Neural cell (in vitro differentiated cells): ENCODE results near the gene DSCAM. TPM values are rescaled to one million over a fixed set of nuclear protein-coding genes. Genes with fewer than 3 reads are reported as not detected.

ENCODE experiments used
- H2AFZ ChIP-seq: fragments of 200-600, 300-800 bp; sonication (generic), shearing (Covaris generic); 2 replicates; pipeline ENCODE4 v1.6.0; 2014; ENCODE audit warnings: low read depth, mild to moderate bottlenecking, antibody characterized with exemption, low read length, moderate library complexity
- H3F3A ChIP-seq: fragments of 200-600 bp; shearing (Covaris generic); 2 replicates; pipeline ENCODE4 v1.6.1; 2016; ENCODE audit warnings: mild to moderate bottlenecking, moderate library complexity, mixed read lengths, antibody characterized with exemption, low read length; ENCODE audit not compliant: insufficient read depth, poor library complexity, severe bottlenecking
- H3K27ac ChIP-seq: fragments of 200-600, 300-800 bp; sonication (generic), shearing (Covaris generic); 2 replicates; pipeline ENCODE4 v1.5.1; 2014; ENCODE audit warnings: mild to moderate bottlenecking, low read length, moderate library complexity
- H3K27me3 ChIP-seq: fragments of 300-800, 200-600 bp; sonication (generic), shearing (Covaris generic); 2 replicates; pipeline ENCODE4 v1.6.0; 2014; ENCODE audit warnings: mild to moderate bottlenecking, low read depth, low read length, moderate library complexity; ENCODE audit not compliant: insufficient read depth
- H3K36me3 ChIP-seq: fragments of 300-800, 200-600 bp; sonication (generic), shearing (Covaris generic); 2 replicates; pipeline ENCODE4 v1.5.1; 2014; ENCODE audit warnings: mild to moderate bottlenecking, antibody characterized with exemption, low read length, moderate library complexity; ENCODE audit not compliant: insufficient read depth
- H3K4me2 ChIP-seq: fragments of 300-800, 200-600 bp; sonication (generic), shearing (Covaris generic); 2 replicates; pipeline ENCODE4 v1.6.0; 2014; ENCODE audit warnings: mild to moderate bottlenecking, low read length
- H3K4me3 ChIP-seq: fragments of 300-800, 200-600 bp; sonication (generic), shearing (Covaris generic); 2 replicates; pipeline ENCODE4 v1.5.1; 2014; ENCODE audit warnings: mild to moderate bottlenecking, low read length, moderate library complexity
- H3K79me2 ChIP-seq: fragments of 200-600 bp; shearing (Covaris generic); replicated peaks from 2 replicates; pipeline ENCODE4 v1.6.0; 2014; ENCODE audit warnings: mild to moderate bottlenecking, low read length, moderate library complexity; ENCODE audit not compliant: insufficient read depth
- H3K9ac ChIP-seq: fragments of 300-800, 200-600 bp; sonication (generic), shearing (Covaris generic); 2 replicates; pipeline ENCODE4 v1.6.1; 2016; ENCODE audit warnings: mild to moderate bottlenecking, low read length, mixed read lengths
- H3K9me2 ChIP-seq: fragments of 200-600 bp; shearing (Covaris generic); 2 replicates; pipeline ENCODE4 v1.6.1; 2016; ENCODE audit warnings: mild to moderate bottlenecking, low read length, mixed read lengths; ENCODE audit not compliant: insufficient read depth
- H3K9me3 ChIP-seq: fragments of 200-600, 300-800 bp; sonication (generic), shearing (Covaris generic); 2 replicates; pipeline ENCODE4 v1.6.1; 2016; ENCODE audit warnings: mild to moderate bottlenecking, mixed run types, low read length, moderate library complexity, mixed read lengths
- H4K20me1 ChIP-seq: fragments of 200-600 bp; shearing (Covaris generic); 2 replicates; pipeline ENCODE4 v1.6.1; 2016; ENCODE audit warnings: mild to moderate bottlenecking, mixed run types; ENCODE audit not compliant: insufficient read depth
- EP300 ChIP-seq: fragments of 450-650 bp; conservative IDR thresholded peaks from 2 replicates; pipeline ENCODE4 v1.6.1; 2014; ENCODE audit warnings: antibody characterized with exemption, mild to moderate bottlenecking, moderate library complexity; ENCODE audit not compliant: poor library complexity, severe bottlenecking
- EZH2 ChIP-seq: fragments of 200-600, 300-800 bp; shearing (Covaris generic), sonication (generic); IDR thresholded peaks from 2 replicates; pipeline ENCODE4 v1.6.1; 2014; ENCODE audit warnings: antibody characterized with exemption, low read length, borderline replicate concordance, mild to moderate bottlenecking; ENCODE audit not compliant: insufficient read depth, poor library complexity, severe bottlenecking
- MXI1 ChIP-seq: fragments of 450-650 bp; conservative IDR thresholded peaks from 2 replicates; pipeline ENCODE4 v1.6.1; 2014; ENCODE audit warnings: antibody characterized with exemption, mild to moderate bottlenecking; ENCODE audit not compliant: poor library complexity, severe bottlenecking
- POLR2AphosphoS5 ChIP-seq: IDR thresholded peaks from 2 replicates; pipeline ENCODE4 v1.6.1; 2012
- RAD21 ChIP-seq: fragments of 450-650 bp; conservative IDR thresholded peaks from 2 replicates; pipeline ENCODE4 v1.6.1; 2014; ENCODE audit warnings: antibody characterized with exemption, mild to moderate bottlenecking, moderate library complexity
- REST ChIP-seq: IDR thresholded peaks from 2 replicates; pipeline ENCODE4 v1.6.1; 2012; ENCODE audit warnings: borderline replicate concordance
- SMC3 ChIP-seq: fragments of 450-650 bp; conservative IDR thresholded peaks from 2 replicates; pipeline ENCODE4 v1.6.1; 2014; ENCODE audit warnings: antibody characterized with exemption, mild to moderate bottlenecking, moderate library complexity; ENCODE audit not compliant: poor library complexity
- TAF1 ChIP-seq: IDR thresholded peaks from 2 replicates; pipeline ENCODE4 v1.6.1; 2012; ENCODE audit warnings: low read depth
- polyA plus RNA-seq: library from polyadenylated mRNA; depleted of rRNA; stranded (reverse); fragments of >200 nt; gene quantifications from 2 replicates; pipeline ENCODE4 v1.2.3, GENCODE V29; 2014
- TF ChIP-seq, protein P1 (sequence below): fragments of 450-650 bp; IDR thresholded peaks from 2 replicates; pipeline ENCODE4 v1.5.1; 2014; ENCODE audit warnings: antibody characterized with exemption, mild to moderate bottlenecking, moderate library complexity; ENCODE audit not compliant: poor library complexity, severe bottlenecking

Gene DSCAM
- polyA plus RNA-seq, 1 donor from 2014 or later, result 5.3 TPM

DNA sequence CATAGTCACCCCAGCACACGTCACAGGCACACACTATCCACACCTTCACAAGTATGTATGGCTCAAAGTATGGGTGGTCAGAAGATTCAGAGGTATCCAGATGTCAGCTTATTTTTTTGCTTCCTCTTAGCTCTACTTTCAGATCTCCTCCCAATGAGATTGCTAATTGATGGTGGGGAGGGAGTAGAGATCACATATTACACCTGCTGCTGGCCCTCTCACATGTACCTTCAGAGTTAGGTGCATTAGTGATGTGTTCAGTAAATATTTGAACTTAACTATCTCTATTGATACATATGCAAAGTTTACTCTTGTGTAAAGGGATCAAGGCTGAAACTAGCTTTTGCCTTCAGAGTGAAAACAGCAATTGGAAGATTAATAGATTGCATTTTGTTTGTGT, 717.1 kb downstream of the DSCAM start:
- no peak for TF ChIP-seq POLR2AphosphoS5
- no peak for TF ChIP-seq TAF1
- TF ChIP-seq SMC3, result no peak
- no peak for TF ChIP-seq RAD21
- TF ChIP-seq, protein P1, sequence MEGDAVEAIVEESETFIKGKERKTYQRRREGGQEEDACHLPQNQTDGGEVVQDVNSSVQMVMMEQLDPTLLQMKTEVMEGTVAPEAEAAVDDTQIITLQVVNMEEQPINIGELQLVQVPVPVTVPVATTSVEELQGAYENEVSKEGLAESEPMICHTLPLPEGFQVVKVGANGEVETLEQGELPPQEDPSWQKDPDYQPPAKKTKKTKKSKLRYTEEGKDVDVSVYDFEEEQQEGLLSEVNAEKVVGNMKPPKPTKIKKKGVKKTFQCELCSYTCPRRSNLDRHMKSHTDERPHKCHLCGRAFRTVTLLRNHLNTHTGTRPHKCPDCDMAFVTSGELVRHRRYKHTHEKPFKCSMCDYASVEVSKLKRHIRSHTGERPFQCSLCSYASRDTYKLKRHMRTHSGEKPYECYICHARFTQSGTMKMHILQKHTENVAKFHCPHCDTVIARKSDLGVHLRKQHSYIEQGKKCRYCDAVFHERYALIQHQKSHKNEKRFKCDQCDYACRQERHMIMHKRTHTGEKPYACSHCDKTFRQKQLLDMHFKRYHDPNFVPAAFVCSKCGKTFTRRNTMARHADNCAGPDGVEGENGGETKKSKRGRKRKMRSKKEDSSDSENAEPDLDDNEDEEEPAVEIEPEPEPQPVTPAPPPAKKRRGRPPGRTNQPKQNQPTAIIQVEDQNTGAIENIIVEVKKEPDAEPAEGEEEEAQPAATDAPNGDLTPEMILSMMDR, result no peak
- no peak for TF ChIP-seq EZH2
- no peak for TF ChIP-seq EP300
- TF ChIP-seq MXI1, result no peak
- no peak for TF ChIP-seq REST
- Histone ChIP-seq H4K20me1 (no peaks in the 10 kb centered on the region), H3K9ac (no peak overlapping the region), H3K36me3 (peaks cover 5% of the 10 kb centered on the region), H3K27me3 (no peaks in the 10 kb centered on the region), H3K9me3 (no peaks in the 10 kb centered on the region), H3K4me3 (no peak overlapping the region), H3K79me2 (no peaks in the 10 kb centered on the region), H3K9me2 (no peaks in the 10 kb centered on the region), H3K4me2 (no peak overlapping the region), H3F3A (no peaks in the 10 kb centered on the region), H2AFZ (no peak overlapping the region), H3K27ac (no peak overlapping the region)

- Histone ChIP-seq H3K27ac (no peak overlapping the region), H3K4me2 (no peak overlapping the region), H3K36me3 (peaks cover 5% of the 10 kb centered on the region), H4K20me1 (no peaks in the 10 kb centered on the region), H2AFZ (no peak overlapping the region), H3K9me3 (no peaks in the 10 kb centered on the region), H3K9ac (no peak overlapping the region), H3K4me3 (no peak overlapping the region), H3K27me3 (no peaks in the 10 kb centered on the region), H3K9me2 (no peaks in the 10 kb centered on the region), H3F3A (no peaks in the 10 kb centered on the region), H3K79me2 (no peaks in the 10 kb centered on the region)
- TF ChIP-seq MXI1, result no peak
- no peak for TF ChIP-seq TAF1
- no peak for TF ChIP-seq EZH2
- TF ChIP-seq, protein P1, result no peak
- TF ChIP-seq REST, result no peak
- TF ChIP-seq SMC3, result no peak
- TF ChIP-seq POLR2AphosphoS5, result no peak
- TF ChIP-seq RAD21, result no peak
- no peak for TF ChIP-seq EP300
These were observed 718.1 kb downstream of the DSCAM start for GRCh38 chr21:40128891-40129290.
